GM18499 (cell line): Measurements from ENCODE around the gene IFT43.

ENCODE experiments used
- ATAC-seq: cut with Tn5 transposase; IDR thresholded peaks from one replicate; pipeline ENCODE4 v1.9.1; 2021; ENCODE audit warnings: moderate number of reproducible peaks; ENCODE audit not compliant: insufficient read depth, unreplicated experiment

The IFT43 gene

DNA sequence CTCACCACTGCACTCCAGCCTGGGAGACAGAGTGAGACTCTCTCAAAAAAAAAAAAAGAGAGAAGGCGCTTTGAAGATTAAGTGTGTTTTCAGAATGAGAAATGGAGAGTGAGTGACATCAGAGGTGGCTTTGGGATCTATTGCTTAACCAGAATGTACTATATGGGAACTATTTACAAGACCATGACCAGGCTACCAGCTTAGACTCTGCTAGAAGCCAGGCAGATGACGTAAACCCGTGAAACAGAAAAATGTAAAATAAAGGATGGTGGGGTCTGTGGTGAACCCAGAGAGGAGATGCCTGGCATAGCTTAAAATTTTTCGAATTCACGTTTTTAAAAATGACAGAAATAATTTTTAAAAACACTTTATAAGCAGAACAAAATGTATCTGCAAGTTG, 82.0 kb downstream of the IFT43 start:
- ATAC-seq, result no peak

DNA sequence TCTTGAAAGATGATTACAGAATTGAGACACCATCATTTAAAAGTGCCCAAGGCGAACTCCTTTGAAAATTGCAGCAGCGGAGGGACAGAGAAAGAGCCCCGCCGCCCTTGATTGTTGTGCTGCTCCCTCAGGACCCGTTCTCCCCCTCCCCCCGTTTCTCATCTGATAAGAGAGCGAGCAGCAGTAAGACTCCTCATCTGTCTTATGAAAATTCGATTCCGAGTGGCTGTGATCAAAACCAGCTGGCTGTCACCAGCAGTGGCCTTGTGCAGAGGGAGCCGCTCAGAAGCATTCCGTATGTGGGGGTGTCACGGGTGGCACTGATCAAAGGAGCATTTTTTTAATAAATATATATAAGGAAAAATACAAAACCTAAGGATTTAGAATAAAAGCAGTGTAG, 88.2 kb downstream of the IFT43 start:
- ATAC-seq, result no peak

DNA sequence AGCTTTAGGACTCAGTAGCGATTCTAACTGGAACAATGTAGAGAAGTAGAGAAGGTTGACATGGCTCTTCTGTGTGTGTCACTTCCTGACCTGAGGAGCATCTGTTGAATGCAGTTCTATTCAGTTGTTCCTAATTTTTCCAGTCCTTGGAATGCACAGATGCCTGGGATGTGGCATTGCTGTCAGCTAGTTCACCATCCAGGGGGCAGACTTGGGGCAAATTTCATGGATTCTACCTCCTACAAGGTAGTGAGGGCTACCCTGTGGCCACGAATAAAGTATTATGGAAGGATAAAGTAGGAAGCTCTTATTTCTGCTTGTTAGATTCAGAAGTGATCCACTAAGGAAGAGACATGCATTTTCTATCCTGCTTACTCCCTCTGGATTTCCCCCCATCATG, 91.8 kb downstream of the IFT43 start:
- ATAC-seq, result no peak

- ATAC-seq, result no peak
Measured at GRCh38 chr14:76078501-76078900, 92.9 kb downstream of the IFT43 start.

GRCh38 chr14:76080025-76080424, 94.5 kb downstream of the IFT43 start:
- ATAC-seq, result no peak

DNA sequence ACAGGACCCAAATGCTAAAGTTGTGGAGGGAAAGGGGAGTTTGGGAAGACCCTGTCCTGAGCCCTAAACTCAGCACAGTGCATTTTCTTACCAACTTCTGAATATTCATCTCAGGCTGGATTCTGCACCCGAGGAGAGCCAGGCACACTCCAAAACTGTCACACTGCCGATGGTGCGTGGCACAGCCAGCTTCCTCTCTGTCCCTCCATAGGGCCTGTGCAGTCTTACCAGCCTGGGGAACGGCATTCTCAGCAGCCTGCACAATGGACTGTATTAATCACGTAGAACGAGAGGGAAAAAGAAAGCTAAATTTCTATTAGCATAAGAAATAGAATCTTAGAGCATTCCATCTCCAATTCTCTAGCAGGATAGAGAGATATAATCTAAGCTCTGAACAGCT, 94.9 kb downstream of the IFT43 start:
- no peak for ATAC-seq

DNA sequence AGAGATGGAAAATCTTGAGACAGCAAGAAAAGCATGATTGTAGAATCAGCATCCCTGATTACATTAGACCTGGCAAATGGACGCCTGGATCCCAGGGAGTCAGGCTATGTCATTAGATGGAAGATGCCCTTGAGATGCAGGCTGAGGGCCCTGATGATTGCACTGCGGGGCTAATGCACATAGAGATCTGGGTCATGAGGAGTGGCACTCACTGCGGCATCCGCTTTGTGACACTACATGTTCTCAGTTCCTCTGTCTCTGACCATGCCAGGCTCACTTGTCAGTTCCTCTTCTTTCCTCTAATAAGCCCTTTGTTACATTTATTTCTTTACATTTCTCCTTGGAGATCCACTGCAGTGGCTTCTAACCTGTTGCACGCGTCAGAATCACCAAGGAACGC, 96.1 kb downstream of the IFT43 start:
- no peak for ATAC-seq

- ATAC-seq, result no peak
Measured at GRCh38 chr14:76083796-76084765, 98.5 kb downstream of the IFT43 start.

DNA sequence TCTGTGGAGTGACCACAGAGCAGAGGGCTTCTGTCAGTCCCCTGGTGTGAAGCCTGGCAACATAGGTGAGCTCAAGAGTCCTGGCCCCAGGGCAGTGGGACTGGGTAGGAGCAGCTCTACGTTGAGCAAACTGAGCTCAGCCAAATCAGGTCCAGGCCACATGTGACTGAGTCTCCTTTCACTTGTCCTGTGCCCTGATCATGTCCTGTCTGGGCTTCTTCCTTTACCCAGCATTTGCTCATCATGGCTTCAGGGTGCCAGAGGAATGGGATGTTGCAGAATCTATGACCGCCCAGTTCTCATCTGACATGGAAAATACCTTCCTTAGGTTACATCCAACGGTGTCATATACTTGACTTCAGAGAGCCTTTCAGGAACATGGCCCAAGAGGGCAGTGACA, 99.8 kb downstream of the IFT43 start:
- ATAC-seq, result no peak

GRCh38 chr14:76086636-76087035, 101.1 kb downstream of the IFT43 start:
- ATAC-seq, result no peak

DNA sequence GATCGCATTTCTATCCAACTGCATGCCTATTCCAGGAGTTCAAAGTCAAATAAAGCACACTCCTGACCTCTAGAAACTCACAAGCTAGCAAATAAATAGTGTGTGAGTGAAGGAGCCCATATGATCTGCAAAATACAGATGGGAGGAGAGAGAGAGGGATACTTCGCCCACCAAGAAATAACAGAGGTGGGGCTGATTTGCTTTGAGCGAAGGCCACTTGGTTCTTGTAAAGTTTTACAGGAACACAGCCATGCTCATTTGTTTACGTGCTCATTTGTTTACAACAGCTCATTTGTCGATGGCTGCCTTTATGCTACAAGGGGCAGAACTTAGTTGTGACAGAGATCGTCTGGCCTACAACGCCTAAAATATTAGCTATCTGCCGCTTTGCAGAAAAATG, 102.8 kb downstream of the IFT43 start:
- no peak for ATAC-seq

GRCh38 chr14:76088771-76089571, 103.4 kb downstream of the IFT43 start:
- no peak for ATAC-seq

DNA sequence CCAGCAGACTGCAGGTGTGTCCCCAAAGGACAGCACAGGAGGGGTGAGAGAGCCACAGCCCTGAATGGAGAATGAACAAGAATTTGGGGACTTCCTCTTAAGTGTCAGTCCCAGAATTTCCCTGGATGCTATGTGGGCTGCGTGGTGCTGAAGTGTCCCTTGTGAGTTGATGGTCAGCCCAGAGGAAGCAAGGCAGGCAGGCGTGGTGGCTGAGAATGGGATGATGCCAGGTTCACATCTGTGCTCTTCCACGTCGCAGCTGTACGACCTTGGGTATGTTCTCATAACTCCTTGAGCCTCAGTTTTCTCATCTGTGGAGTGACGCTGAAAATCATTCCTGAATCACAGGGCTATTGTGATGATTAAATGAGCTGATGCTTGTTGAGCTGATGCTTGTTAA, 104.0 kb downstream of the IFT43 start:
- no peak for ATAC-seq

GRCh38 chr14:76090616-76091391, 105.2 kb downstream of the IFT43 start:
- ATAC-seq, result no peak

DNA sequence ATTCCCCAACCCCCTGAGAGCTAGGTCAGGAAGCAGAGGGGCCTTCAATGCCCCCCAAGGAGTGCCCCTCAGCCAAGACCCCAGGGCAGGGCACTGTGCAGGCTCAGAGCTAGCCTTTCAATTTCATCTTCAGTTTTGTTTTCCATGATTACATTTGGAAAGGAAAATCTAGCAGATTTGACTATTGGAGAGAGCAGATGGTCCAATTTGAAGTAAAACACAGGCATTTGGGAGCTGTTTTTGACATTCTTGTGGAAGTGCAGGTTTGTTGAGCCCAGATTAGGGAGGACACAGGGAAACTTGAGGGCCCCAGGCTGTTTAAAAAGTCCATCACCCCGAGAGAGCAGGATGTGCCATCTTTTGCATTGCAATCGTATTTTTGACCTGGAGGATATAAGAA, 107.5 kb downstream of the IFT43 start:
- no peak for ATAC-seq

DNA sequence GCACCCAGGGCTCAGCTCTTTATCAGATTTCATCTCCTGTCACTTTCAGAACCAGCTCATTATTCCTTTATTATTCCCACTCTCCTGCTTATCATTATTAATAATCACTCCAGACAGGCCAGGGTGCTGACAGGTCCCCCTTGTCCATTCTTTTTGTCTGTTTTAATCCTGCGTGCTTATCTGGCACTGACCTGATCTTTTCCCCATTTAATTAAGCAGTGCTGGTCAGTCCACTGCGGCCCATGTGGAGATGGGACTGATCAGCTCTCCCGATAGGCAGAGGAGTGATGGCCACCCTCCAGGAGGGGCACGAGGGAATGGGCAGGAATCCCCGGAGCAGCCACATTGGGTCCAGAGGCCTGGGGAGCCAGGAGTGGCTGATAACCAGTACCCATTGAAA, 110.7 kb downstream of the IFT43 start:
- no peak for ATAC-seq

DNA sequence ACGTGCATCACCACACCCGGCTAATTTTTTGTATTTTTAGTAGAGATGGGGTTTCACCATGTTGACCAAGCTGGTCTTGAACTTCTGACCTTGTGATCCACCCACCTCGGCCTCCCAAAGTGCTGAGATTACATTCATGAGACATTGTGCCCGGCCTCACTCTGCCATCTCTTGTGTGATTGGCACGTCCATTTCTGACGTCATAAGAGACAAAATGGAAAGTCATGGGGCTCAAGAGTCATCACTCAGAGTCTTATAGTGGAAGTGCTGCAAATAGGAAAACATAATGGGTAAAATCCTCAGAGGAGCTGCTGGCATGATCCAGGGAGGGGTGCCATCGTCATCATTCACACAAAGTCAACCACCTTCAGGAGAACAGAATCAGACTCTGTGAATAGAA, 112.0 kb downstream of the IFT43 start:
- no peak for ATAC-seq

GRCh38 chr14:76098047-76098446, 112.5 kb downstream of the IFT43 start:
- ATAC-seq, result no peak

- no peak for ATAC-seq
Measured at GRCh38 chr14:76098916-76099675, 113.5 kb downstream of the IFT43 start.

DNA sequence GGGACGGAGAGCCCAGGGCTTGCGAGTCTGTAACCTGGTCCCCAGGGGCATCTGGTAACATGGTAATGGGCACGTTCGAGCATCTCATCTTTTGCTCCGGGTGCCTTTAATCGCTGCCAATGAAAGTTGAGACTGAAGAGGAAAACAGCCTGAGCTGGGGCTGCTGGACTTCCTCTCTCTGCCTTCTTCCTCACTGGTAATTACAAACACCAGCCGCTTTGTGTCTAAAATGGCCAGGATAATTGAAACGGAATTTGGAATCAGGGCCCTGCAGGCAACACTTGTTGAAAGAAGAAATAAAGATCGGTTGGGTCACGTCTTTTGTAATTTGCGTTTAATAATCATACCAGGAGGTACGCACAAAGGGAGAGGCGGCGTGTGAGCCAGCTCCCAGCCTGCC, 114.7 kb downstream of the IFT43 start:
- ATAC-seq, result no peak
